ENCODE results near the gene C1orf35. TPM values are rescaled to one million over a fixed set of nuclear protein-coding genes. Genes with fewer than 3 reads are reported as not detected.

Gene C1orf35
- total RNA-seq, 1 donor from 2014 or later = 11.8 TPM

DNA sequence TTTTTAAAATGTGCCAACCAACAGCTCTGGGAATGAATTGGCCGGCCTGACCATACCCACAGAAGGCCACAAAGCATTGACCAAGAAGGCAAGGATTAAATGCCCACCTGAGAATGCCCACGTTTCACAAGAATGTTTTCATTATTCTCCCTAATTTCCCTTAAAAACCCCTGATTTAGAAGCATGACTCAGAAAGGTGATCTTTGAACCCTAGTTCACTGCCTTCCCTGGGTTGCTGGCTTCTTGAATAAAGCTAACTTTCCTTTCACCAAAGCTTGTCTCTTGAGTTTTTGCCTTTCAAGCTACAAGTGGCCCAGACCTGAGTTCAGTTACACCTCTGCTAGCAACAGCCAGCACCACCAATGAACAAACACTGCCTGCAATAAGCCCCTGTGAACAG, 20.4 kb upstream of the C1orf35 start:
- Histone ChIP-seq H3K4me1 (no peaks in the 10 kb centered on the region), H3K4me2 (no peak overlapping the region), H2AFZ (replicated peaks) (no peak overlapping the region), H3K9ac (no peak overlapping the region), H3K27me3 (peaks cover 69% of the 10 kb centered on the region), H3F3A (ENCODE audit: low read depth) (no peaks in the 10 kb centered on the region), H3K36me3 (no peaks in the 10 kb centered on the region), H3K9me3 (ENCODE audit: low read depth) (peaks cover 6% of the 10 kb centered on the region), H4K20me1 (ENCODE audit: low read depth) (no peaks in the 10 kb centered on the region), H3K79me2 (ENCODE audit: low read depth) (no peaks in the 10 kb centered on the region), H3K27ac (no peak overlapping the region), H3K4me3 (no peak overlapping the region)
- H3K27me3 Mint-ChIP-seq (ENCODE audit: insufficient read depth, low read depth) = peaks cover 13% of the 10 kb centered on the region
- H3K27ac Mint-ChIP-seq = no peak overlapping the region
- H3K9me3 Mint-ChIP-seq = peaks cover 15% of the 10 kb centered on the region
- TF ChIP-seq, protein P1, sequence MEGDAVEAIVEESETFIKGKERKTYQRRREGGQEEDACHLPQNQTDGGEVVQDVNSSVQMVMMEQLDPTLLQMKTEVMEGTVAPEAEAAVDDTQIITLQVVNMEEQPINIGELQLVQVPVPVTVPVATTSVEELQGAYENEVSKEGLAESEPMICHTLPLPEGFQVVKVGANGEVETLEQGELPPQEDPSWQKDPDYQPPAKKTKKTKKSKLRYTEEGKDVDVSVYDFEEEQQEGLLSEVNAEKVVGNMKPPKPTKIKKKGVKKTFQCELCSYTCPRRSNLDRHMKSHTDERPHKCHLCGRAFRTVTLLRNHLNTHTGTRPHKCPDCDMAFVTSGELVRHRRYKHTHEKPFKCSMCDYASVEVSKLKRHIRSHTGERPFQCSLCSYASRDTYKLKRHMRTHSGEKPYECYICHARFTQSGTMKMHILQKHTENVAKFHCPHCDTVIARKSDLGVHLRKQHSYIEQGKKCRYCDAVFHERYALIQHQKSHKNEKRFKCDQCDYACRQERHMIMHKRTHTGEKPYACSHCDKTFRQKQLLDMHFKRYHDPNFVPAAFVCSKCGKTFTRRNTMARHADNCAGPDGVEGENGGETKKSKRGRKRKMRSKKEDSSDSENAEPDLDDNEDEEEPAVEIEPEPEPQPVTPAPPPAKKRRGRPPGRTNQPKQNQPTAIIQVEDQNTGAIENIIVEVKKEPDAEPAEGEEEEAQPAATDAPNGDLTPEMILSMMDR (IDR thresholded peaks at IDR 0.05) = no peak
- TF ChIP-seq EZH2phosphoT487 (IDR thresholded peaks at IDR 0.05) (no peak), EZH2 (IDR thresholded peaks at IDR 0.05) (no peak)
- DNase-seq (ENCODE audit: low spot score) = no peak
- H3K4me3 Mint-ChIP-seq = no peak overlapping the region
- H3K4me1 Mint-ChIP-seq = no peaks in the 10 kb centered on the region
- no peaks in the 10 kb centered on the region for H3K36me3 Mint-ChIP-seq

DNA sequence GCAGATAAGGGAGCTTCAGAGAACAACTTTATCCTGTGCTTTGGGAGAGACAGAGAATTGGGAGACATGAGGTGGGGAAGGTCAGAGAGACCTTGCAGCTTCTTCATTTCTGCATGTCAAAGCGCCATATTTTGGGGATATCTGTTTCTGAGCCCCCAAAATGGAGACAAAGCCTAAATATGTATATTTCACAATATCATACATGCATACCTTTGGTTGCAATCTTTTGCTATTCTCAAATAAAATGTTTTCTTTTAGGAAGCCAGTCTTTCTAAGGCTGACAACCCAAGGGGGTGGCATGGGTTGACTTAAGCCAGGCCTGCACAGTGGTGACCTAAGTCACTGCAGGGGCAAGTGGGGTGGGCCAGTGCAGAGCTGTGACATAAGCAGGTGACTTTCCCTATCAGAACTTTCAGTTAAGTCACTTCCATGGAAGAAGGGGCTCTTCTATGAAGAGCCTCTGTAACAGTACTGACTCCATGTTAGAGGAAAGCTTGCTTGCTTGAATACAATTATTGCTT, 19.9 kb upstream of the C1orf35 start:
- no peaks in the 10 kb centered on the region for H3K4me1 ChIP-seq
- H3K27me3 ChIP-seq = peaks cover 64% of the 10 kb centered on the region
- H3K4me2 ChIP-seq = no peak overlapping the region
- Mint-ChIP-seq H3K27ac (no peak overlapping the region), H3K4me3 (no peak overlapping the region), H3K36me3 (peaks cover 2% of the 10 kb centered on the region), H3K9me3 (peaks cover 18% of the 10 kb centered on the region), H3K27me3 (ENCODE audit: insufficient read depth, low read depth) (peaks cover 10% of the 10 kb centered on the region), H3K4me1 (no peaks in the 10 kb centered on the region)
- no peaks in the 10 kb centered on the region for H3F3A ChIP-seq (ENCODE audit: low read depth)
- H3K27ac ChIP-seq = no peak overlapping the region
- H3K9me3 ChIP-seq (ENCODE audit: low read depth) = peaks cover 10% of the 10 kb centered on the region
- TF ChIP-seq, protein P1 (IDR thresholded peaks at IDR 0.05) = no peak
- TF ChIP-seq EZH2 (IDR thresholded peaks at IDR 0.05) (no peak), EZH2phosphoT487 (IDR thresholded peaks at IDR 0.05) (no peak)
- H3K36me3 ChIP-seq = no peaks in the 10 kb centered on the region
- H3K79me2 ChIP-seq (ENCODE audit: low read depth) = no peaks in the 10 kb centered on the region
- DNase-seq (ENCODE audit: low spot score) = no peak
- no peaks in the 10 kb centered on the region for H4K20me1 ChIP-seq (ENCODE audit: low read depth)
- no peak overlapping the region for H3K4me3 ChIP-seq
- H3K9ac ChIP-seq = no peak overlapping the region
- H2AFZ ChIP-seq (replicated peaks) = no peak overlapping the region

GRCh38 chr1:228120857-228121489, 17.8 kb upstream of the C1orf35 start:
- Histone ChIP-seq H3K4me2 (no peak overlapping the region), H3K9ac (no peak overlapping the region), H3K79me2 (ENCODE audit: low read depth) (no peaks in the 10 kb centered on the region), H4K20me1 (ENCODE audit: low read depth) (no peaks in the 10 kb centered on the region), H3K4me1 (no peaks in the 10 kb centered on the region), H3K9me3 (ENCODE audit: low read depth) (peaks cover 20% of the 10 kb centered on the region), H3K27ac (no peak overlapping the region), H2AFZ (replicated peaks) (no peak overlapping the region), H3K4me3 (no peak overlapping the region), H3K36me3 (no peaks in the 10 kb centered on the region), H3F3A (ENCODE audit: low read depth) (no peaks in the 10 kb centered on the region), H3K27me3 (peaks cover 44% of the 10 kb centered on the region)
- no peak overlapping the region for H3K4me3 Mint-ChIP-seq
- H3K9me3 Mint-ChIP-seq = peaks cover 25% of the 10 kb centered on the region
- no peak overlapping the region for H3K27ac Mint-ChIP-seq
- TF ChIP-seq EZH2 (IDR thresholded peaks at IDR 0.05) (no peak), EZH2phosphoT487 (IDR thresholded peaks at IDR 0.05) (no peak)
- TF ChIP-seq, protein P1 (IDR thresholded peaks at IDR 0.05) = no peak
- no peaks in the 10 kb centered on the region for H3K4me1 Mint-ChIP-seq
- H3K36me3 Mint-ChIP-seq = peaks cover 4% of the 10 kb centered on the region
- no peak for DNase-seq (ENCODE audit: low spot score)
- H3K27me3 Mint-ChIP-seq (ENCODE audit: insufficient read depth, low read depth) = peaks cover 6% of the 10 kb centered on the region

All from neural progenitor cell (in vitro differentiated cells).